AG09319 (cell line): Measurements from ENCODE around the gene CACNG8.

Source experiments
- DNase-seq: peaks from one replicate; pipeline ENCODE4 v3.0.0-alpha.2; 2010; ENCODE audit warnings: low read depth; ENCODE audit errors: extremely low read depth
- TF ChIP-seq, protein P1 (sequence below): IDR thresholded peaks from 2 replicates; pipeline ENCODE4 v1.5.1; 2011; ENCODE audit warnings: low read depth, mild to moderate bottlenecking, inconsistent platforms, low read length, moderate library complexity

Gene CACNG8

DNA sequence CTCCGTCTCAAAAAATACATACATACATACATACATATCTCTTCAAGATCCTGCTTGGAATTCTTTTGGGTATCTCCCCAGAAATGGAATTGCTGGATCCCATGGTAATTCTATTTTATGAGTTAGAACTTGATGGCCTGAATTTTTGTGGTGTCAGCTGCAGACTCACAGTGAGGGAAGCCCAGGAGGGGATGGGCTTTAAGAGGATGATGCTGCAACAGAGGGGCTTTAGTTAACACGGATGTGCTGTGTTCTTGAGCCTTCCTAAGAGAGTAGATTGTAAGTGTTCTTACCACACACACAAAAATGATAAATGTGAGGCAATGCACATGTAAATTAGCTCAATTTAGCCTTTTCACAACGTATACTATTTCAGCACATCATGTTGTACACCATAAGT lies 60.5 kb downstream of the CACNG8 start:
- TF ChIP-seq, protein P1, sequence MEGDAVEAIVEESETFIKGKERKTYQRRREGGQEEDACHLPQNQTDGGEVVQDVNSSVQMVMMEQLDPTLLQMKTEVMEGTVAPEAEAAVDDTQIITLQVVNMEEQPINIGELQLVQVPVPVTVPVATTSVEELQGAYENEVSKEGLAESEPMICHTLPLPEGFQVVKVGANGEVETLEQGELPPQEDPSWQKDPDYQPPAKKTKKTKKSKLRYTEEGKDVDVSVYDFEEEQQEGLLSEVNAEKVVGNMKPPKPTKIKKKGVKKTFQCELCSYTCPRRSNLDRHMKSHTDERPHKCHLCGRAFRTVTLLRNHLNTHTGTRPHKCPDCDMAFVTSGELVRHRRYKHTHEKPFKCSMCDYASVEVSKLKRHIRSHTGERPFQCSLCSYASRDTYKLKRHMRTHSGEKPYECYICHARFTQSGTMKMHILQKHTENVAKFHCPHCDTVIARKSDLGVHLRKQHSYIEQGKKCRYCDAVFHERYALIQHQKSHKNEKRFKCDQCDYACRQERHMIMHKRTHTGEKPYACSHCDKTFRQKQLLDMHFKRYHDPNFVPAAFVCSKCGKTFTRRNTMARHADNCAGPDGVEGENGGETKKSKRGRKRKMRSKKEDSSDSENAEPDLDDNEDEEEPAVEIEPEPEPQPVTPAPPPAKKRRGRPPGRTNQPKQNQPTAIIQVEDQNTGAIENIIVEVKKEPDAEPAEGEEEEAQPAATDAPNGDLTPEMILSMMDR, result no peak

DNA sequence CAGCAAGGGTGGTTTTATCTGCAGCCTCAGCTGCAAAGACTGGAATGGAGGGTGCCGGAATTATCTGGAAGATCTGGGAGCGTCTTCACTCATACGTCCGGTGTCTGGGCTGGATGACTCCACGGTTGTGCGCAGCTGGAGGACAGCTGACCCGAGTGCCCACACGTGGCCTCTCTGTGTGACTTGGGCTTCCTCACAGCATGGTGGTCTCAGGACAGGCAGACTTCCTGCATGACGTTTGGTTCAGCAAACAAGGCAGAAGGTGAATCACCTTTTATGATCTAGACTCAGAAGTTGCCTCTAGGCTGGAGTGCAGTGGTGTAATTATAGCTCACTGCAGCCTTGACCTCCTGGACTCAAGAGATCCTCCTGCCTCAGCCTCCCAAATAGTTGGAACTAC lies 61.9 kb downstream of the CACNG8 start:
- TF ChIP-seq, protein P1, result no peak
- no peak for DNase-seq

More for the DNA sequence above, 60.5 kb downstream of the CACNG8 start:
- no peak for DNase-seq

DNA sequence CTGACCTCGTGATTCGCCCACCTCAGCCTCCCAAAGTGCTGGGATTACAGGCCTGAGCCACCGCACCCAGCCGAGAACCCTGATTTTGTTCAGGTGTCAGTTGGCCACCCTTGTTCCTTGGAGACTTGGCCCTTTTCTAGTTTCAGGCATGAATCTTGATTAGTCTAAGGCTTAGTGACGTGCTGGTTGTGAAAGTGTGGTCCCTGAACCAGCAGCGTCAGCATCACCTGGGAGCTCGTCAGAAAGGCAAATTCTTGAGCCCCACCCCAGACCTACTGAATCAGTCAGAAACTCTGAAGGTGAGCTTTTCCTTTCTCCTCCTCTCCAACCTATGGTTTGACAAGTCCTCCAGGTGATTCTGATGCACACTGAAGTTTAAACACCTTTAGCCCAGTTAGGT lies 63.9 kb downstream of the CACNG8 start:
- DNase-seq, result no peak

DNA sequence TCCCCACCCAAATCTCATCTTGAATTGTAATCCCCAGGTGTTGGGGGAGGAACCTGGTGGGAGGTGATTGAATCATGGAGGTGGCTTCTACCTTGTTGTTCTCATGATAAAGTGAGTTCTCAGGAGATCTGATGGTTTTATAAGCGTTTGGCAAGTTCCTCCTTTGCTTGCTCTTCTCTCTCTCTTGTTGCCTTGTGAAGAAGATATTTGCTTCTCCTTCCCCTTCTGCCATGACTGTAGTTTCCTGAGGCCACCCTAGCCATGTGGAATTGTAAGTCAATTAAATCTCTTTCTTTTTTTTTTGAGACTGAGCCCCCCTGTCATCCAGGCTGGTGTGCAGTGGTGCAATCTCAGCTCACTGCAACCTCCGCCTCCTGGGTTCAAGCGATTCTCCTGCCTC lies 66.6 kb downstream of the CACNG8 start:
- DNase-seq, result no peak
- TF ChIP-seq, protein P1, result no peak

More for the DNA sequence above, 63.9 kb downstream of the CACNG8 start:
- TF ChIP-seq, protein P1, result no peak

DNA sequence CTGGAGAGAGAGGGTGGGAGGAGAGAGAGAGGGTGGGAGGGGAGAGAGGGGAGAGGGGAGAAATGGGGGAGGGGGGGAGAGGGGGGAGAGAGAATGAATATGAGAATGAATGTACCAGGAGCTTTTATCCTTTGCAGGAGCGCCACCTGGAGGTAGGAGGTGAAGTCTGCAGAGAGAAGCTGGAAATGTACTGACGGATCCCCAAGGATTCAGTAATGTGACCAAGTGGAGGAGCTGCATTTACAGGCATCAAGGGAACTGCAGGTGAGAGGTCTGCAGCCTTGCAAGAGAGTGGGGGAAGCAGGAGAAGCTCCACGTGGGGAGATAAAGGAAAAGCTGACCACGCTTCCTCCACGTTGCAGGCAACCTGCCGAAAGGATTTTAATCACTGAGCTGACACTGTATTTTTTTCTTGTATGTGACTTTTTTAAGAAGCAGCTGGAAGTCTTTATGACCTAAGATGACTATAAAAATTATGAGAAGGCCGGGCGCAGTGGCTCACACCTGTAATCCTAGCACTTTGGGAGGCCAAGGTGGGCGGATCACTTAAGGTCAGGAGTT lies 67.3 kb downstream of the CACNG8 start:
- DNase-seq, result peak; percentile 27
- TF ChIP-seq, protein P1, result peak; percentile 75

DNA sequence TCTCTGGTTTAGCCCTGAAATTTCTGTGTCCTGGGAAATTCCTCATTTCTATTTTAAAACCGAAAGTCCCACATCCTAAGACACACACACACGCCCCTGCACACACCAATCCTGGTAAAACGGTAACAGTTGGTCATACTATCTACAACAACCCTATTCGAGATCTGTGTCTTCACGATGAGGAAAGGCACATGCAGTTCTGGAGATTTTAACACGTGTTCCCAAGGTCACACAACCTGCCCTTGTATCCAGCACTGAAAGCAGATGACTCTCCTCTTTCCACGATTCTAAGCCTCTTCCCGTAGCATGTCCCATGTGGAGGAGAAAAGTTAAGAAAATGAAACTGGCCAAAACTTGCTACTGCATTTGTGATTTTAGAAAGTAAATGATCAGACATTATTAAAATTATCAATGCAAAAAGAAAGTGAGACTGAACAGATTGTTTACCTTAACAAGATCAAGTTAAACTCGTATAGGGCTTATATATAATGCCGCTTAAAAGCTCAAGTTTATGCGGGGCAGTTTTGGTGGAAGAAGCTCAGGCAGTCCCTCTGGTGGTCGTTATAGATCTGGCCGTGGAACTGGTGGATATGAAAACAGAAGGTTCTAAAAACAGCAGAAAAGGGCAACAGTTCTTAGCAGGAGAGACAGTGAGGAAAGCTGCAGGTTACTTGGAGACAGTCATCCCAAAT lies 68.3 kb downstream of the CACNG8 start:
- TF ChIP-seq, protein P1, result peak; percentile 61
- no peak for DNase-seq
